Activated B cell treated with CpG ODN at 0.5 μM for 24 hours (primary cell): Measurements from ENCODE around the gene ARHGEF4. TPM values are rescaled to one million over a fixed set of nuclear protein-coding genes. Genes with fewer than 3 reads are reported as not detected.
"Not testable (repeated sequence)": the region's sequence is repeated elsewhere in the genome, so short reads cannot be mapped to it uniquely, and the experiment has no call there.

Experiments used
- ATAC-seq: fragments of 200-7000 bp; cut with Tn5 transposase; one replicate; pipeline ENCODE4 v1.10.0; 2021; ENCODE audit warnings: low read depth, mild to moderate bottlenecking, moderate library complexity
- CTCF ChIA-PET: fragments of 350-600 bp; sonication (Branson Sonifier 250); formaldehyde crosslinking; loops from one replicate; lab custom pipeline; 2021; ENCODE audit warnings: antibody characterized with exemption; lab: Charles Lee
- POLR2A ChIA-PET: fragments of 350-600 bp; sonication (Branson Sonifier 250); formaldehyde crosslinking; loops from one replicate; lab custom pipeline; 2021; ENCODE audit warnings: antibody characterized with exemption; lab: Charles Lee
- DNase-seq: peaks from one replicate; pipeline ENCODE4 v3.0.0; 2022
- H3K27ac Mint-ChIP-seq: one replicate; pipeline ENCODE4 v1.8.0; 2020; ENCODE audit warnings: mixed read lengths
- H3K27me3 Mint-ChIP-seq: one replicate; pipeline ENCODE4 v1.8.0; 2021; ENCODE audit warnings: mixed read lengths
- H3K36me3 Mint-ChIP-seq: one replicate; pipeline ENCODE4 v1.8.0; 2021; ENCODE audit warnings: low read depth, mixed read lengths
- H3K4me1 Mint-ChIP-seq: one replicate; pipeline ENCODE4 v1.8.0; 2021; ENCODE audit warnings: mixed read lengths
- H3K4me3 Mint-ChIP-seq: one replicate; pipeline ENCODE4 v1.8.0; 2020; ENCODE audit warnings: mild to moderate bottlenecking, mixed read lengths
- H3K9me3 Mint-ChIP-seq: one replicate; pipeline ENCODE4 v1.8.0; 2020; ENCODE audit warnings: mixed read lengths
- intact Hi-C: fragments of 100-400 bp; cut with micrococcal nuclease; formaldehyde crosslinking; loops from one replicate; pipeline ENCODE4 v1.15.1; 2024
- total RNA-seq: library from RNA; stranded (reverse); gene quantifications from 2 replicates; pipeline ENCODE4 v1.2.3, GENCODE V29; 2022
- TF ChIP-seq, protein P1 (sequence below): fragments of 200-600 bp; IDR thresholded peaks from one replicate; pipeline ENCODE4 v1.8.0; 2022; ENCODE audit warnings: antibody characterized with exemption, mild to moderate bottlenecking

The ARHGEF4 gene
- total RNA-seq, 1 donor from 2014 or later: 0.29 TPM

DNA sequence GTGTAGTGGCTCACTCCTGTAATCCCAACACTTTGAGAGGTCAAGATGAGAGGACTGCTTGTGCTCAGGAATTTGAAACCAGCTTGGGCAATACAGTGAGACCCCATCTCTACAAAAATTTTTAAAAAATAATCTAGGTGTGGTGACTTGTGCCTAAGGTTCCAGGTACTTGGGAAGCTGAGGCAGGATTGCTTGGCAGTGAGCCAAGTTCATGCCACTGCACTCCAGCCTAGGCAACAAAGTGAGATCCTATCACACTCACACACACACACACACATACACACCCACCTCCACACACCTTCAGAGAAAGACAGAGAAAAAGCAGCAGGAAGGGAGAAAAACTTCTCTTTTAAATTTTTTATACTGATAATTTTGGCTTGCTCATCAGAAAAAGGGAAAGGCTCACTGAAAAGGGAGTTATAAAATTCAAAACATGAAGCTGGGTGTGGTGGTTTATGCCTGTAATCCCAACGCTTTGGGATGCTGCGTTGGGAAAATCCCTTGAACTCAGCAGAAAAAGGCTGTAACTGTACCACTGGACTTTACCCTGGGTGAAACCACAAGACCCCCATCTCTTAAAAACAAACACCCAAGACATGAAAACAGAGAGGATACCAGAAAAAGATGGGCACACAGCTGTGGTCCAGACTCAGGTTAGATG is 230.9 kb downstream of the ARHGEF4 start:
- H3K27ac Mint-ChIP-seq: no peak overlapping the region
- POLR2A ChIA-PET: no interaction called here
- CTCF ChIA-PET: no interaction called here
- peaks cover 3% of the 10 kb centered on the region for H3K4me1 Mint-ChIP-seq
- ATAC-seq (no peak), DNase-seq (no peak)
- TF ChIP-seq, protein P1, sequence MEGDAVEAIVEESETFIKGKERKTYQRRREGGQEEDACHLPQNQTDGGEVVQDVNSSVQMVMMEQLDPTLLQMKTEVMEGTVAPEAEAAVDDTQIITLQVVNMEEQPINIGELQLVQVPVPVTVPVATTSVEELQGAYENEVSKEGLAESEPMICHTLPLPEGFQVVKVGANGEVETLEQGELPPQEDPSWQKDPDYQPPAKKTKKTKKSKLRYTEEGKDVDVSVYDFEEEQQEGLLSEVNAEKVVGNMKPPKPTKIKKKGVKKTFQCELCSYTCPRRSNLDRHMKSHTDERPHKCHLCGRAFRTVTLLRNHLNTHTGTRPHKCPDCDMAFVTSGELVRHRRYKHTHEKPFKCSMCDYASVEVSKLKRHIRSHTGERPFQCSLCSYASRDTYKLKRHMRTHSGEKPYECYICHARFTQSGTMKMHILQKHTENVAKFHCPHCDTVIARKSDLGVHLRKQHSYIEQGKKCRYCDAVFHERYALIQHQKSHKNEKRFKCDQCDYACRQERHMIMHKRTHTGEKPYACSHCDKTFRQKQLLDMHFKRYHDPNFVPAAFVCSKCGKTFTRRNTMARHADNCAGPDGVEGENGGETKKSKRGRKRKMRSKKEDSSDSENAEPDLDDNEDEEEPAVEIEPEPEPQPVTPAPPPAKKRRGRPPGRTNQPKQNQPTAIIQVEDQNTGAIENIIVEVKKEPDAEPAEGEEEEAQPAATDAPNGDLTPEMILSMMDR: no peak
- peaks cover 74% of the 10 kb centered on the region for H3K36me3 Mint-ChIP-seq
- no peaks in the 10 kb centered on the region for H3K9me3 Mint-ChIP-seq
- H3K4me3 Mint-ChIP-seq: no peak overlapping the region
- intact Hi-C loops: no loop called here
- no peaks in the 10 kb centered on the region for H3K27me3 Mint-ChIP-seq

DNA sequence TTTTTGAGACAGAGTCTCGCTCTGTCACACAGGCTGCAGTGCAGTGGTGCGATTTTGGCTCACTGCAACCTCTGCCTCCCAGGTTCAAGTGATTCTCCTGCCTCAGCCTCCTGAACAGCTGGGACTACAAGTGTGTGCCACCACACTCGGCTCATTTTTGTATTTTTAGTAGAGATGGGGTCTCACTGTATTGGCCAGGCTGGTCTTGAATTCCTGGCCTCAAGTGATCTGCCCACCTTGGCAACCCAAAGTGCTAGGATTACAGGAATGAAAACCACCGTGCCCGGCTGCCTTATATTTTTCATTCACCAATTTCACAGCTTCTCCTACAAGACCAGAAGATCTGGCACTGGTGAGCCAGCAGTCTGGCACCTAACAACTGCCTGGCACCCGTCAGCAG is 231.5 kb downstream of the ARHGEF4 start:
- H3K27ac Mint-ChIP-seq, CTCF ChIA-PET: not testable (repeated sequence)
- H3K36me3 Mint-ChIP-seq: peaks cover 73% of the 10 kb centered on the region

DNA sequence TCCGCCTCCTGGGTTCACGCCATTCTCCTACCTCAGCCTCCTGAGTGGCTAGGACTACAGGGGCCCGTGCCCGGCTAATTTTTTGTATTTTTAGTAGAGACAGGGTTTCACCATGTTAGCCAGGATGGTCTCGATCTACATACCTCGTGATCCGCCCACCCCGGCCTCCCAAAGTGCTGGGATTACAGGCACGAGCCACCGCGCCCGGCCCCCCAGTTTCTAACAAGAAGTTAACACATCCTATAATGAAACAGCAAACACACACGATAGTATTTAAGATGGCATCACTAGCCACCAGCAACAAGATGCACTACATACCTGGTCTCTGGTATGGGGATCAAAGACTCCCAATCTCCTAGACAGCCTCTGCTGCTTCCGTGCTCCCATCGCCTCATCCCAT is 238.9 kb downstream of the ARHGEF4 start:
- H3K27ac Mint-ChIP-seq, H3K9me3 Mint-ChIP-seq, H3K27me3 Mint-ChIP-seq, H3K4me1 Mint-ChIP-seq, intact Hi-C loops, H3K4me3 Mint-ChIP-seq, DNase-seq, ATAC-seq, POLR2A ChIA-PET, CTCF ChIA-PET: not testable (repeated sequence)
- H3K36me3 Mint-ChIP-seq: peaks cover 82% of the 10 kb centered on the region

More for the DNA sequence above, 231.5 kb downstream of the ARHGEF4 start:
- intact Hi-C loops, H3K27me3 Mint-ChIP-seq, H3K9me3 Mint-ChIP-seq, DNase-seq, POLR2A ChIA-PET, ATAC-seq, H3K4me3 Mint-ChIP-seq, H3K4me1 Mint-ChIP-seq: not testable (repeated sequence)

DNA sequence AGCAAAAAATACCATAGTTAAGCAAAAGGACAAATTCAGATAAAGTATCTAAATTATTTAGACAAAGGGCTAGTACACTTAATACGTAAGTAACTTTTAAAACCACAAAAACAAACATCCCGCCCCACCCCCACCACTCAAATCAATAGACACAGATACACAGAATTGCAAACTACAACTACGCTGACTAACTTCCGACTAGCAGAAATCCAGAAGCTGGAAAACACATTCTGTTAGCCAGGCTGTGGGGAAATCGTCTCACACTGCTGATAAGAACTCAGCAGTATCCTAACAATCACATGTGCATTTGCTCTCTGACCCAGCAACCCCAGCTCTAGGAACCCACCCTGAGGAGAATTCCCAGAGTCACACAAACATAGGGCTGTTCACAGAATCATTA is 240.0 kb downstream of the ARHGEF4 start:
- no peak overlapping the region for H3K4me3 Mint-ChIP-seq
- ChIA-PET POLR2A (no interaction called here), CTCF (no interaction called here)
- intact Hi-C loops: no loop called here
- H3K4me1 Mint-ChIP-seq: peaks cover 3% of the 10 kb centered on the region
- ATAC-seq (no peak), DNase-seq (no peak)
- H3K27ac Mint-ChIP-seq: no peak overlapping the region
- peaks cover 84% of the 10 kb centered on the region for H3K36me3 Mint-ChIP-seq
- TF ChIP-seq, protein P1: no peak
- no peaks in the 10 kb centered on the region for H3K27me3 Mint-ChIP-seq
- H3K9me3 Mint-ChIP-seq: no peaks in the 10 kb centered on the region

DNA sequence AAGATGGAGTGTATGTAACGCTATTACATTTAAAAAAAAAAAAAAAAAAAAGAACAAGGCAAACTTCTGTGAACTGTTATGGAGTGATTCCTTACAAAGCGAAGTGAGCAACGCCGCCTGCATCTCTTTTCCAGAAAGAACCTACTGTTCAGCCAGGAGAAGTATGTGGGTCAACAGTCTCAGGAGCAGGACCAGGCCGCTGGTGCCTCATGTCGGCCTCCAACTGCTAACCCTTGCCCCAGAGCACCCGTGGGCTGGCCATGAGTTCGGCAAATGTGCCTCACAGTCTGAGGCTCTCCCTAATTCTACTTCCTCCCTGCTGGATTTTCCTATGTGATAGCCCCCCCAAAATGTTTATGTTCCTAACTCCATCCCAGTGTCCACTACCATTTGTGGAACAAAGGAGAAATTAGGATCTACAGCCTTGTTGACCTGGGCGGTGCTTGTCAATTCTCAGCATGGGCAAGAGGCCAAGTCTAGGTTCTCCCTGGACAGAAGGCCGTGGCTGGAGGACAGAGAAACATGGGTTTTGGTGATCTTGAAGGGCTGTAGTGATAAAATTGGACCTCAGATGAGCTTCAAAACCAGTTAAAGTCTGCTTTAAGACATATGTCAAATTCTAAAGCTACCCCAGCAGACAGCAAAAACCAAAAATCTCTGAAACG is 240.6 kb downstream of the ARHGEF4 start:
- H3K36me3 Mint-ChIP-seq: peaks cover 85% of the 10 kb centered on the region
- no peaks in the 10 kb centered on the region for H3K9me3 Mint-ChIP-seq
- CTCF ChIA-PET: no interaction called here
- H3K27me3 Mint-ChIP-seq: no peaks in the 10 kb centered on the region
- H3K4me1 Mint-ChIP-seq: peaks cover 3% of the 10 kb centered on the region
- intact Hi-C loops: no loop called here
- H3K27ac Mint-ChIP-seq: no peak overlapping the region
- ATAC-seq (no peak), DNase-seq (no peak)
- no peak overlapping the region for H3K4me3 Mint-ChIP-seq
- TF ChIP-seq, protein P1: no peak
- POLR2A ChIA-PET: no interaction called here

DNA sequence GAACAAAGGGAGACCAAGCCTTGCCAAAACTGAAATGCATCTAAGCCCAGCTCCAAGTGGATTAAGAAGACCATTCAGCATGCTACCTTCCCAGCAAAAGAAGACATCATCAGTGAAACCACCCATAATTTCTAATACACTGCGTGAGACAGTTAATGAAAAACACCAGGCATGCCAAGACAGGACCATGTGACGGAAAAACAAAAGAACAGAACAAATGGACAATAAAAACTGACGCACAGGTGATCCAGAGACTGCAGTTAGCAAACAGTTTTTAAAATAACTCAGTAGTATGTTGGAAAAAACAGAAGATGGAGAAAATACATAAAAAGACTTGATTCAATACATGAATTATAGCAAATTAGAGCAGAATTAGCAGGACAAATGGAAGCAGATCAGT is 241.3 kb downstream of the ARHGEF4 start:
- H3K27me3 Mint-ChIP-seq: no peaks in the 10 kb centered on the region
- no peak overlapping the region for H3K27ac Mint-ChIP-seq
- ChIA-PET CTCF (no interaction called here), POLR2A (no interaction called here)
- ATAC-seq (no peak), DNase-seq (no peak)
- H3K4me3 Mint-ChIP-seq: no peak overlapping the region
- TF ChIP-seq, protein P1: no peak
- no peaks in the 10 kb centered on the region for H3K9me3 Mint-ChIP-seq
- peaks cover 86% of the 10 kb centered on the region for H3K36me3 Mint-ChIP-seq
- intact Hi-C loops: no loop called here
- H3K4me1 Mint-ChIP-seq: peaks cover 3% of the 10 kb centered on the region

DNA sequence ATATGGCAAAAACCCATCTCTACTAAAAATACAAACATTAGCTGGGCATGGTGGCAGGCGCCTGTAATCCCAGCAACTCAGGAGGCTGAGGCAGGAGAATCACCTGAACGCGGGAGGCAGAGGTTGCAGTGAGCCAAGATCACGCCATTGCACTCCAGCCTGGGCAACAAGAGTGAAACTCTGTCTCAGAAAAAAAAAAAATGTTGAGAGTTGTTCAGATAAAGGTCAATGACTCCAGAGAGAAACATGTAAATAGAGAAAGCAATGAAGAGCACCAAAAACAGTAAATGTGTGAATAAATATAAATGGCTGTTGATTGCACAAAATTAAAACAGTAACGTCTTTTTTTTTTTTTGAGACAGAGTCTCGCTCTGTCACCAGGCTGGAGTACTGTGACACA is 243.2 kb downstream of the ARHGEF4 start:
- CTCF ChIA-PET, H3K27ac Mint-ChIP-seq, POLR2A ChIA-PET, H3K4me3 Mint-ChIP-seq, H3K27me3 Mint-ChIP-seq, intact Hi-C loops, ATAC-seq, H3K4me1 Mint-ChIP-seq, DNase-seq, H3K9me3 Mint-ChIP-seq: not testable (repeated sequence)
- H3K36me3 Mint-ChIP-seq: peaks cover 79% of the 10 kb centered on the region
